Neural cell (in vitro differentiated cells): ENCODE data around the gene NPHP4. TPM values are rescaled to one million over a fixed set of nuclear protein-coding genes. Genes with fewer than 3 reads are reported as not detected.

Source experiments
- H2AFZ ChIP-seq: fragments of 200-600, 300-800 bp; sonication (generic), shearing (Covaris generic); 2 replicates; pipeline ENCODE4 v1.6.0; 2014; ENCODE audit warnings: low read depth, mild to moderate bottlenecking, antibody characterized with exemption, low read length, moderate library complexity
- H3F3A ChIP-seq: fragments of 200-600 bp; shearing (Covaris generic); 2 replicates; pipeline ENCODE4 v1.6.1; 2016; ENCODE audit warnings: mild to moderate bottlenecking, moderate library complexity, mixed read lengths, antibody characterized with exemption, low read length; ENCODE audit not compliant: insufficient read depth, poor library complexity, severe bottlenecking
- H3K27ac ChIP-seq: fragments of 200-600, 300-800 bp; sonication (generic), shearing (Covaris generic); 2 replicates; pipeline ENCODE4 v1.5.1; 2014; ENCODE audit warnings: mild to moderate bottlenecking, low read length, moderate library complexity
- H3K27me3 ChIP-seq: fragments of 300-800, 200-600 bp; sonication (generic), shearing (Covaris generic); 2 replicates; pipeline ENCODE4 v1.6.0; 2014; ENCODE audit warnings: mild to moderate bottlenecking, low read depth, low read length, moderate library complexity; ENCODE audit not compliant: insufficient read depth
- H3K36me3 ChIP-seq: fragments of 300-800, 200-600 bp; sonication (generic), shearing (Covaris generic); 2 replicates; pipeline ENCODE4 v1.5.1; 2014; ENCODE audit warnings: mild to moderate bottlenecking, antibody characterized with exemption, low read length, moderate library complexity; ENCODE audit not compliant: insufficient read depth
- H3K4me2 ChIP-seq: fragments of 300-800, 200-600 bp; sonication (generic), shearing (Covaris generic); 2 replicates; pipeline ENCODE4 v1.6.0; 2014; ENCODE audit warnings: mild to moderate bottlenecking, low read length
- H3K4me3 ChIP-seq: fragments of 300-800, 200-600 bp; sonication (generic), shearing (Covaris generic); 2 replicates; pipeline ENCODE4 v1.5.1; 2014; ENCODE audit warnings: mild to moderate bottlenecking, low read length, moderate library complexity
- H3K79me2 ChIP-seq: fragments of 200-600 bp; shearing (Covaris generic); replicated peaks from 2 replicates; pipeline ENCODE4 v1.6.0; 2014; ENCODE audit warnings: mild to moderate bottlenecking, low read length, moderate library complexity; ENCODE audit not compliant: insufficient read depth
- H3K9ac ChIP-seq: fragments of 300-800, 200-600 bp; sonication (generic), shearing (Covaris generic); 2 replicates; pipeline ENCODE4 v1.6.1; 2016; ENCODE audit warnings: mild to moderate bottlenecking, low read length, mixed read lengths
- H3K9me2 ChIP-seq: fragments of 200-600 bp; shearing (Covaris generic); 2 replicates; pipeline ENCODE4 v1.6.1; 2016; ENCODE audit warnings: mild to moderate bottlenecking, low read length, mixed read lengths; ENCODE audit not compliant: insufficient read depth
- H3K9me3 ChIP-seq: fragments of 200-600, 300-800 bp; sonication (generic), shearing (Covaris generic); 2 replicates; pipeline ENCODE4 v1.6.1; 2016; ENCODE audit warnings: mild to moderate bottlenecking, mixed run types, low read length, moderate library complexity, mixed read lengths
- H4K20me1 ChIP-seq: fragments of 200-600 bp; shearing (Covaris generic); 2 replicates; pipeline ENCODE4 v1.6.1; 2016; ENCODE audit warnings: mild to moderate bottlenecking, mixed run types; ENCODE audit not compliant: insufficient read depth
- CTCF ChIP-seq: fragments of 450-650 bp; IDR thresholded peaks from 2 replicates; pipeline ENCODE4 v1.5.1; 2014; ENCODE audit warnings: antibody characterized with exemption, mild to moderate bottlenecking, moderate library complexity; ENCODE audit not compliant: poor library complexity, severe bottlenecking
- EP300 ChIP-seq: fragments of 450-650 bp; conservative IDR thresholded peaks from 2 replicates; pipeline ENCODE4 v1.6.1; 2014; ENCODE audit warnings: antibody characterized with exemption, mild to moderate bottlenecking, moderate library complexity; ENCODE audit not compliant: poor library complexity, severe bottlenecking
- EZH2 ChIP-seq: fragments of 200-600, 300-800 bp; shearing (Covaris generic), sonication (generic); IDR thresholded peaks from 2 replicates; pipeline ENCODE4 v1.6.1; 2014; ENCODE audit warnings: antibody characterized with exemption, low read length, borderline replicate concordance, mild to moderate bottlenecking; ENCODE audit not compliant: insufficient read depth, poor library complexity, severe bottlenecking
- MXI1 ChIP-seq: fragments of 450-650 bp; conservative IDR thresholded peaks from 2 replicates; pipeline ENCODE4 v1.6.1; 2014; ENCODE audit warnings: antibody characterized with exemption, mild to moderate bottlenecking; ENCODE audit not compliant: poor library complexity, severe bottlenecking
- POLR2AphosphoS5 ChIP-seq: IDR thresholded peaks from 2 replicates; pipeline ENCODE4 v1.6.1; 2012
- RAD21 ChIP-seq: fragments of 450-650 bp; conservative IDR thresholded peaks from 2 replicates; pipeline ENCODE4 v1.6.1; 2014; ENCODE audit warnings: antibody characterized with exemption, mild to moderate bottlenecking, moderate library complexity
- REST ChIP-seq: IDR thresholded peaks from 2 replicates; pipeline ENCODE4 v1.6.1; 2012; ENCODE audit warnings: borderline replicate concordance
- SMC3 ChIP-seq: fragments of 450-650 bp; conservative IDR thresholded peaks from 2 replicates; pipeline ENCODE4 v1.6.1; 2014; ENCODE audit warnings: antibody characterized with exemption, mild to moderate bottlenecking, moderate library complexity; ENCODE audit not compliant: poor library complexity
- TAF1 ChIP-seq: IDR thresholded peaks from 2 replicates; pipeline ENCODE4 v1.6.1; 2012; ENCODE audit warnings: low read depth
- polyA plus RNA-seq: library from polyadenylated mRNA; depleted of rRNA; stranded (reverse); fragments of >200 nt; gene quantifications from 2 replicates; pipeline ENCODE4 v1.2.3, GENCODE V29; 2014

NPHP4 gene
- polyA plus RNA-seq, 1 donor from 2014 or later: 17.1 TPM

- Histone ChIP-seq H3K27me3 (no peaks in the 10 kb centered on the region), H3K9me2 (no peaks in the 10 kb centered on the region), H3K9ac (no peak overlapping the region), H3F3A (no peaks in the 10 kb centered on the region), H3K79me2 (no peaks in the 10 kb centered on the region), H3K4me2 (no peak overlapping the region), H3K36me3 (no peaks in the 10 kb centered on the region), H2AFZ (no peak overlapping the region), H3K4me3 (no peak overlapping the region), H3K9me3 (no peaks in the 10 kb centered on the region), H4K20me1 (no peaks in the 10 kb centered on the region), H3K27ac (no peak overlapping the region)
- TF ChIP-seq POLR2AphosphoS5 (no peak), RAD21 (no peak), EP300 (no peak), SMC3 (no peak), REST (no peak), CTCF (no peak), EZH2 (no peak), TAF1 (no peak), MXI1 (no peak)
These were observed 78.3 kb downstream of the NPHP4 start for GRCh38 chr1:5913876-5914275.

GRCh38 chr1:5913078-5913845 lies 79.0 kb downstream of the NPHP4 start:
- Histone ChIP-seq H3K9ac (no peak overlapping the region), H3K27me3 (no peaks in the 10 kb centered on the region), H3K79me2 (no peaks in the 10 kb centered on the region), H3K4me3 (no peak overlapping the region), H2AFZ (no peak overlapping the region), H3F3A (no peaks in the 10 kb centered on the region), H3K9me3 (no peaks in the 10 kb centered on the region), H4K20me1 (no peaks in the 10 kb centered on the region), H3K27ac (no peak overlapping the region), H3K36me3 (no peaks in the 10 kb centered on the region), H3K9me2 (no peaks in the 10 kb centered on the region), H3K4me2 (no peak overlapping the region)
- TF ChIP-seq POLR2AphosphoS5 (no peak), REST (no peak), EP300 (no peak), TAF1 (no peak), CTCF (no peak), SMC3 (no peak), EZH2 (no peak), MXI1 (no peak), RAD21 (no peak)
